HG03025 (cell line): ENCODE results near the gene PPP1R2.

Experiments
- ATAC-seq: cut with Tn5 transposase; IDR thresholded peaks from one replicate; pipeline ENCODE4 v1.9.1; 2021; ENCODE audit warnings: mild to moderate bottlenecking, moderate library complexity; ENCODE audit not compliant: unreplicated experiment, low FRiP score

PPP1R2 gene

GRCh38 chr3:195466251-195466650 is 76.9 kb downstream of the PPP1R2 start:
- no peak for ATAC-seq
